ENCODE data around the gene NNAT. TPM values are rescaled to one million over a fixed set of nuclear protein-coding genes. Genes with fewer than 3 reads are reported as not detected.
A peak's percentile ranks its signal among the peaks of the same experiment; 100 is the strongest.
"Not testable (repeated sequence)": the region's sequence is repeated elsewhere in the genome, so short reads cannot be mapped to it uniquely, and the experiment has no call there.

The NNAT gene
- polyA plus RNA-seq, 1 donor = 824 TPM

- DNase-seq = no peak
Measured at GRCh38 chr20:37524859-37525708, 4.0 kb downstream of the NNAT start.

GRCh38 chr20:37525810-37526209, 4.8 kb downstream of the NNAT start:
- no peak for DNase-seq

GRCh38 chr20:37526238-37526838, 5.3 kb downstream of the NNAT start:
- no peak for DNase-seq

GRCh38 chr20:37526839-37527637, 6.0 kb downstream of the NNAT start:
- peak; percentile 32 for DNase-seq

GRCh38 chr20:37527638-37528445, 6.8 kb downstream of the NNAT start, which contains the start of gene BLCAP:
TSS of gene BLCAP (minus strand) at chr20:37527876. CDS start at chr20:37519174, 8,702 bp downstream.
- DNase-seq = peak; percentile 91

- no peak for DNase-seq
Measured at GRCh38 chr20:37528446-37529213, 7.6 kb downstream of the NNAT start.

GRCh38 chr20:37529214-37529967, 8.3 kb downstream of the NNAT start:
- no peak for DNase-seq

GRCh38 chr20:37529968-37530600, 9.0 kb downstream of the NNAT start:
- DNase-seq = no peak

- no peak for DNase-seq
Measured at GRCh38 chr20:37530696-37531095, 9.6 kb downstream of the NNAT start.

- DNase-seq = no peak
Measured at GRCh38 chr20:37531856-37532255, 10.8 kb downstream of the NNAT start.

- DNase-seq = no peak
Measured at GRCh38 chr20:37533154-37533715, 12.2 kb downstream of the NNAT start.

- peak; percentile 81 for DNase-seq
Measured at GRCh38 chr20:37534401-37535157, 13.5 kb downstream of the NNAT start.

- no peak for DNase-seq
Measured at GRCh38 chr20:37535443-37536132, 14.5 kb downstream of the NNAT start.

GRCh38 chr20:37537505-37537904, 16.5 kb downstream of the NNAT start:
- no peak for DNase-seq

- no peak for DNase-seq
Measured at GRCh38 chr20:37538003-37538402, 17.0 kb downstream of the NNAT start.

GRCh38 chr20:37539424-37539823, 18.4 kb downstream of the NNAT start:
- no peak for DNase-seq

GRCh38 chr20:37540001-37540400, 19.0 kb downstream of the NNAT start:
- no peak for DNase-seq

- not testable (repeated sequence) for DNase-seq
Measured at GRCh38 chr20:37540838-37541237, 19.8 kb downstream of the NNAT start.

All from hindlimb muscle (tissue), 1 donor.